Measurements from ENCODE around the gene SMIM35.

The SMIM35 gene

DNA sequence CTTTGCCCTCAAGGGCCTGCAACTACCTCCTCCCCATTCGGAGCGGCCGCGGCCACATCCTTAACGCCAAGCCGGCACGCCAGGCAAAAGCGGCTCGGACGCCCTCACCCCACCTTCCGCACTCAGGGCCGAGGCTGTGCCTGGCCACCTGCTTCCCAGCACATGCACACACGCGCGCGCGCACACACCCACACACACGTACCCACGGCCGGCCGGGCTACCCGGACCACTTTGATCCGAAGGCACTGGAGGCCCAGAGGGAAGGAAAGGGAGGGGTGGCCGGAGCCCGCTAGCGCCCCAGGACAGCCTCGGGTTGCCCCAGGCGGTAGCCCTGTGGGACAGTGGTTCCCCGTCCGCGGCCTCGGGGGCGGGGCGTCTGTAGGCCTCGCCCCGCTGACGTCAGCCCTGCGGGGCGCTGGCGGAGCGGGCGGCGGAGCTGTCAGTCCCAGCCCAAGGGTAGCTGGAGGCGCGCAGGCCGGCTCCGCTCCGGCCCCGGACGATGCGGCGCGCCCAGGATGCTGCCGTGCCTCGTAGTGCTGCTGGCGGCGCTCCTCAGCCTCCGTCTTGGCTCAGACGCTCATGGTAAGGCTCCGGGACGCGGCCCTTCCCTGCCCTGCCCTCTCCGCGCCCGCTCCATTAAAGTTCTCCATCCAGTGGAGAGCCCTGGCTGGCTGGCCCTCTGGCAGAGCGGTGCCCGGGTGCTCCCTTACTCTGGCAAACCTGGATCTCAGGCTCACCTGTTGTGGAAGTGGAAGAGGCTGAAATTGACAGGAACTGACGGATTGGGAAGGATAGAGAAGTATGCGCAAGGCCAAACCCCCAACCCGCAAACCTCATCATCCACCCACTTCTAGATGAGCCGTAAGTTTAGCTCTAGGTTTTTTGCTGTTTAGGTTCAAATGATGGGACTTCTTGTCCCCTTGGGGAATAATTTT lies 100.5 kb downstream of the SMIM35 start, which contains the start of gene IL10RA:
Gene IL10RA (plus strand): TSS at position 442 of the 935 bp plus-strand sequence. CDS start 74 bp downstream, at position 516.
- H3K9me2 ChIP-seq (ENCODE audit: low read depth, low read length): no peaks in the 10 kb centered on the region
- no peaks in the 10 kb centered on the region for H3K79me2 ChIP-seq (ENCODE audit: insufficient read depth, low read length)
- H3F3A ChIP-seq (ENCODE audit: insufficient read depth, low read length): no peaks in the 10 kb centered on the region
- no peaks in the 10 kb centered on the region; the same call in 1 of the 2 replicates for H3K36me3 ChIP-seq (ENCODE audit: insufficient read depth, low read length)
- H4K20me1 ChIP-seq (ENCODE audit: insufficient read depth, low read length): no peaks in the 10 kb centered on the region
- peak within 1 kb of the TSS; percentile 79 for H3K4me2 ChIP-seq (ENCODE audit: low read length)
- H3K27ac ChIP-seq (ENCODE audit: low read depth, low read length, poor library complexity, severe bottlenecking): no peak within 1 kb of the TSS
- peaks cover 18% of the 10 kb centered on the region for H3K4me1 ChIP-seq (ENCODE audit: insufficient read depth, low read length, severe bottlenecking)
- no peaks in the 10 kb centered on the region for H3K27me3 ChIP-seq (ENCODE audit: insufficient read depth, low read length)
- TF ChIP-seq, protein P1, sequence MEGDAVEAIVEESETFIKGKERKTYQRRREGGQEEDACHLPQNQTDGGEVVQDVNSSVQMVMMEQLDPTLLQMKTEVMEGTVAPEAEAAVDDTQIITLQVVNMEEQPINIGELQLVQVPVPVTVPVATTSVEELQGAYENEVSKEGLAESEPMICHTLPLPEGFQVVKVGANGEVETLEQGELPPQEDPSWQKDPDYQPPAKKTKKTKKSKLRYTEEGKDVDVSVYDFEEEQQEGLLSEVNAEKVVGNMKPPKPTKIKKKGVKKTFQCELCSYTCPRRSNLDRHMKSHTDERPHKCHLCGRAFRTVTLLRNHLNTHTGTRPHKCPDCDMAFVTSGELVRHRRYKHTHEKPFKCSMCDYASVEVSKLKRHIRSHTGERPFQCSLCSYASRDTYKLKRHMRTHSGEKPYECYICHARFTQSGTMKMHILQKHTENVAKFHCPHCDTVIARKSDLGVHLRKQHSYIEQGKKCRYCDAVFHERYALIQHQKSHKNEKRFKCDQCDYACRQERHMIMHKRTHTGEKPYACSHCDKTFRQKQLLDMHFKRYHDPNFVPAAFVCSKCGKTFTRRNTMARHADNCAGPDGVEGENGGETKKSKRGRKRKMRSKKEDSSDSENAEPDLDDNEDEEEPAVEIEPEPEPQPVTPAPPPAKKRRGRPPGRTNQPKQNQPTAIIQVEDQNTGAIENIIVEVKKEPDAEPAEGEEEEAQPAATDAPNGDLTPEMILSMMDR (IDR thresholded peaks at IDR 0.05; ENCODE audit: low read length): no peak
- TF ChIP-seq EZH2 (IDR thresholded peaks at IDR 0.05; ENCODE audit: borderline replicate concordance, low read length): no peak
- H3K4me3 ChIP-seq (ENCODE audit: low read depth, low read length, poor library complexity, severe bottlenecking): peak within 1 kb of the TSS; percentile 62
- H3K9me3 ChIP-seq (ENCODE audit: low read length): no peaks in the 10 kb centered on the region
- peak within 1 kb of the TSS; percentile 53; the same call in 1 of the 2 replicates for H3K9ac ChIP-seq (ENCODE audit: low read length)
- H2AFZ ChIP-seq (ENCODE audit: low read length): no peak within 1 kb of the TSS

DNA sequence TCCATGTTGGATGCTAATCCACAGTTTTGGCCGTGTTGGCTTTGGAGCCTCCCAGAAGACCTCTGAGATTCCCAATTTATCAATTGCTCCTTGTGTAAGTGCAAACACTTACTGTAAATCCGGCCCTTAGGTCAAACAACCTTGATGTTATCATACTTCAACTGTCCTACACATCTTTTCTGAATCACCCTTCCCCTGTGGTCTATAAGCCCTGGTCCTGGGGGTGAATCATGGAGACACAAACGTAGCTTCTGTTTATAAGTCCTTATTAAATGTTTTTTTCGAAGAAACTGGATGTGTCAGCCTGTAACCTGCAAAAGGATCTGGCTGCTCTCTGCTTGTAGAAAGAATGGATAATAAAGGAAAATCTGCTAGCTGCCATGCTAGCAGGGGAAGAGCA lies 102.3 kb downstream of the SMIM35 start:
- no peaks in the 10 kb centered on the region for H3K79me2 ChIP-seq (ENCODE audit: insufficient read depth, low read length)
- no peak overlapping the region for H3K27ac ChIP-seq (ENCODE audit: low read depth, low read length, poor library complexity, severe bottlenecking)
- H4K20me1 ChIP-seq (ENCODE audit: insufficient read depth, low read length): no peaks in the 10 kb centered on the region
- no peaks in the 10 kb centered on the region for H3K27me3 ChIP-seq (ENCODE audit: insufficient read depth, low read length)
- H3K4me1 ChIP-seq (ENCODE audit: insufficient read depth, low read length, severe bottlenecking): peaks cover 18% of the 10 kb centered on the region
- TF ChIP-seq, protein P1 (IDR thresholded peaks at IDR 0.05; ENCODE audit: low read length): no peak
- TF ChIP-seq EZH2 (IDR thresholded peaks at IDR 0.05; ENCODE audit: borderline replicate concordance, low read length): no peak
- no peak overlapping the region for H3K4me3 ChIP-seq (ENCODE audit: low read depth, low read length, poor library complexity, severe bottlenecking)
- no peaks in the 10 kb centered on the region for H3K9me2 ChIP-seq (ENCODE audit: low read depth, low read length)
- H3K9me3 ChIP-seq (ENCODE audit: low read length): no peaks in the 10 kb centered on the region
- no peak overlapping the region for H2AFZ ChIP-seq (ENCODE audit: low read length)
- H3K36me3 ChIP-seq (ENCODE audit: insufficient read depth, low read length): no peaks in the 10 kb centered on the region; the same call in 1 of the 2 replicates
- H3F3A ChIP-seq (ENCODE audit: insufficient read depth, low read length): no peaks in the 10 kb centered on the region
- no peak overlapping the region for H3K9ac ChIP-seq (ENCODE audit: low read length)
- no peak overlapping the region for H3K4me2 ChIP-seq (ENCODE audit: low read length)

DNA sequence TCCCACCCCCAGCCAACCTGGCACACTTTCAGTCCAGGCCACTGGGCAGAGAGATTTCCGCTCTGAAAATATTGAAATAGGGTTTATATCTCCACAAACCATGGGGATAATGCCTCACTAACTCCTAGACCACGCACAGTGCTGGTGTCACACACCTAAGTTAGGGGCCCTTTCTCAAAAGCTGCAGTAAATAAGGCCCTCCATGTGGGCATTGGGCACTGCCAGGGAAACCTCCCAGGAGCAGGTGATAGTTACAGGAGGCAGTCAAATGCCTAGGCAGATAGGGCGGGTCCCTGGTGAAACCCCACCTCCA lies 103.6 kb downstream of the SMIM35 start:
- H3K9ac ChIP-seq (ENCODE audit: low read length): no peak overlapping the region

More for the DNA sequence above, 103.6 kb downstream of the SMIM35 start:
- Histone ChIP-seq H2AFZ (ENCODE audit: low read length) (no peak overlapping the region), H3K4me3 (ENCODE audit: low read depth, low read length, poor library complexity, severe bottlenecking) (no peak overlapping the region), H3K79me2 (ENCODE audit: insufficient read depth, low read length) (no peaks in the 10 kb centered on the region), H3K27me3 (ENCODE audit: insufficient read depth, low read length) (no peaks in the 10 kb centered on the region), H3F3A (ENCODE audit: insufficient read depth, low read length) (no peaks in the 10 kb centered on the region), H3K9me3 (ENCODE audit: low read length) (no peaks in the 10 kb centered on the region), H3K4me2 (ENCODE audit: low read length) (no peak overlapping the region), H3K36me3 (ENCODE audit: insufficient read depth, low read length) (no peaks in the 10 kb centered on the region; the same call in 1 of the 2 replicates), H3K9me2 (ENCODE audit: low read depth, low read length) (no peaks in the 10 kb centered on the region), H3K4me1 (ENCODE audit: insufficient read depth, low read length, severe bottlenecking) (peaks cover 18% of the 10 kb centered on the region), H4K20me1 (ENCODE audit: insufficient read depth, low read length) (no peaks in the 10 kb centered on the region), H3K27ac (ENCODE audit: low read depth, low read length, poor library complexity, severe bottlenecking) (no peak overlapping the region)
- TF ChIP-seq, protein P1 (IDR thresholded peaks at IDR 0.05; ENCODE audit: low read length): no peak
- TF ChIP-seq EZH2 (IDR thresholded peaks at IDR 0.05; ENCODE audit: borderline replicate concordance, low read length): no peak
